ENCODE data around the gene KCNT2.

- TF ChIP-seq FOXM1 (IDR thresholded peaks at IDR 0.05; ENCODE audit: borderline replicate concordance) (no peak), BHLHE40 (IDR thresholded peaks at IDR 0.05; ENCODE audit: borderline replicate concordance) (no peak), SUZ12 (IDR thresholded peaks at IDR 0.05) (no peak), SP1 (IDR thresholded peaks at IDR 0.05) (no peak), NFRKB (IDR thresholded peaks at IDR 0.05) (no peak), ELF4 (IDR thresholded peaks at IDR 0.05) (no peak)
Measured at GRCh38 chr1:196501760-196502428, 106.3 kb downstream of the KCNT2 start.

Data from HEK293T (cell line).